GM18907 (cell line): Measurements from ENCODE around the gene MYOZ3.

ENCODE experiments used
- ATAC-seq: cut with Tn5 transposase; IDR thresholded peaks from one replicate; pipeline ENCODE4 v1.9.1; 2021; ENCODE audit warnings: mild to moderate bottlenecking, moderate library complexity; ENCODE audit not compliant: unreplicated experiment

MYOZ3 gene

GRCh38 chr5:150626853-150627276 lies 34.2 kb upstream of the MYOZ3 start:
- no peak for ATAC-seq

- ATAC-seq, result no peak
Measured at GRCh38 chr5:150627731-150628545, 33.1 kb upstream of the MYOZ3 start.

GRCh38 chr5:150628936-150629485 lies 32.0 kb upstream of the MYOZ3 start:
- ATAC-seq, result no peak

- no peak for ATAC-seq
Measured at GRCh38 chr5:150630016-150630415, 31.0 kb upstream of the MYOZ3 start.

- no peak for ATAC-seq
Measured at GRCh38 chr5:150630461-150631325, 30.4 kb upstream of the MYOZ3 start.

- ATAC-seq, result no peak
Measured at GRCh38 chr5:150631326-150631701, 29.7 kb upstream of the MYOZ3 start.

GRCh38 chr5:150632305-150633160 lies 28.5 kb upstream of the MYOZ3 start:
- ATAC-seq, result no peak

GRCh38 chr5:150633429-150633828 lies 27.6 kb upstream of the MYOZ3 start:
- no peak for ATAC-seq

- ATAC-seq, result no peak
Measured at GRCh38 chr5:150636391-150637244, 24.4 kb upstream of the MYOZ3 start.

GRCh38 chr5:150637245-150638052 lies 23.6 kb upstream of the MYOZ3 start:
- no peak for ATAC-seq

GRCh38 chr5:150638053-150638444 lies 23.0 kb upstream of the MYOZ3 start:
- ATAC-seq, result no peak

GRCh38 chr5:150638488-150639376 lies 22.3 kb upstream of the MYOZ3 start:
- no peak for ATAC-seq

- ATAC-seq, result no peak
Measured at GRCh38 chr5:150639377-150639692, 21.7 kb upstream of the MYOZ3 start.

GRCh38 chr5:150639751-150640150 lies 21.3 kb upstream of the MYOZ3 start:
- no peak for ATAC-seq

- no peak for ATAC-seq
Measured at GRCh38 chr5:150640311-150641005, 20.6 kb upstream of the MYOZ3 start, which contains the start of gene SYNPO. SYNPO (plus strand) TSS chr5:150640660; CDS start chr5:150648276, 7,616 bp downstream.

- ATAC-seq, result no peak
Measured at GRCh38 chr5:150641006-150641570, 20.0 kb upstream of the MYOZ3 start.
